22Rv1 (cell line): ENCODE measurements around the gene ERAP2.
A peak's percentile ranks its signal among the peaks of the same experiment; 100 is the strongest.

Source experiments
- H3K27ac ChIP-seq: fragments of 450-650 bp; 2 replicates; pipeline ENCODE4 v1.5.1; 2017
- ZFX ChIP-seq: fragments of 450-650 bp; IDR thresholded peaks from 2 replicates; pipeline ENCODE4 v1.6.1; 2017; ENCODE audit warnings: antibody characterized with exemption, borderline replicate concordance
- TF ChIP-seq, protein P1 (sequence below): fragments of 450-650 bp; IDR thresholded peaks from 2 replicates; pipeline ENCODE4 v1.5.1; 2017; ENCODE audit warnings: mild to moderate bottlenecking

Gene ERAP2

DNA sequence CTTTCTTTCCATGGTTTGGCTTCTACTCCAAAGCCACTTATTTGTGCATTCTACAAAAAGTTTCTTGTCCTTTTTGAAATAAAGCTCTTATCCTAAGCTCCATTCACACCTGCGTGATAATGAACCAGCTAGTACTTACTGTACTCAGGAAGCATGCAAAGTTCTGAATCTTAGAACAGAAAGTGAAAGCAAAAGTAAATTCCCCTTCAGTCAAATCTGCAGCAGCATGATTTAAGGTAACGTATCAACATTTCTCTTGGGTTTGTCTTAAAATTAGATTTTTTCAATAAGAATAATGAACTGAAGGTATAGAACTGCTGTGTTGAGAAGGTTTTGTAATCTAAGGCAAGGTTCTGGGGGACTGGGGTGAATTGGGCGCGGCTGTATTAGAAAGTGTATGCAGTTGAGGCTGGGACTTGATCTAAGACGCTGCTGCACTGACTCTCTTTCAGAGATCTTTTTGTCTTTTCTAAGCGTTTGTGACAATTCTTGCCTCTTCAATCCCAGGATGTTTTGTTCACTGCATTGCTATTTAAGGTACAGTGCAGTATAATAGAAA, at the start of gene ERAP2:
Gene ERAP2 (plus strand): TSS at position 209 of the 559 bp plus-strand sequence. CDS start 3,186 bp downstream, outside the sequence.
- peak within 1 kb of the TSS; percentile 55 for H3K27ac ChIP-seq
- TF ChIP-seq, protein P1, sequence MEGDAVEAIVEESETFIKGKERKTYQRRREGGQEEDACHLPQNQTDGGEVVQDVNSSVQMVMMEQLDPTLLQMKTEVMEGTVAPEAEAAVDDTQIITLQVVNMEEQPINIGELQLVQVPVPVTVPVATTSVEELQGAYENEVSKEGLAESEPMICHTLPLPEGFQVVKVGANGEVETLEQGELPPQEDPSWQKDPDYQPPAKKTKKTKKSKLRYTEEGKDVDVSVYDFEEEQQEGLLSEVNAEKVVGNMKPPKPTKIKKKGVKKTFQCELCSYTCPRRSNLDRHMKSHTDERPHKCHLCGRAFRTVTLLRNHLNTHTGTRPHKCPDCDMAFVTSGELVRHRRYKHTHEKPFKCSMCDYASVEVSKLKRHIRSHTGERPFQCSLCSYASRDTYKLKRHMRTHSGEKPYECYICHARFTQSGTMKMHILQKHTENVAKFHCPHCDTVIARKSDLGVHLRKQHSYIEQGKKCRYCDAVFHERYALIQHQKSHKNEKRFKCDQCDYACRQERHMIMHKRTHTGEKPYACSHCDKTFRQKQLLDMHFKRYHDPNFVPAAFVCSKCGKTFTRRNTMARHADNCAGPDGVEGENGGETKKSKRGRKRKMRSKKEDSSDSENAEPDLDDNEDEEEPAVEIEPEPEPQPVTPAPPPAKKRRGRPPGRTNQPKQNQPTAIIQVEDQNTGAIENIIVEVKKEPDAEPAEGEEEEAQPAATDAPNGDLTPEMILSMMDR = no peak
- no peak for TF ChIP-seq ZFX

DNA sequence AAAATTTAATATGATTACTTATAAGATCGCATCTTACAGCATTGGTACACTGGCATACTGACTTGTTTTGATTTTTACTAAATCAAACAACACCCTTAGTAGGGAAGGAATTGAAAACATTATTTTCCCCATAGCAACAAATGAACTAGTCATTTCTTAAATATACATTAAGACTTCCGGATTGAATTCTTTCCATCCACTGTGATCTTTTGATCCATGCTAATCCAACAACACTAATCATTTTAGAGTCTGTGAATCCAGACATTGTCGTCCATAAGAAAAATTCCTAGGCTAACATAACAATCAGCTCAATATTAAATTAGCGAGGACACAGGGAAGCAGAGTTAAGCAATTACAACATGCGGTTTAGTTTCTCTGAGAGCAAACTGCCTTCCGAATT, 47.0 kb upstream of the ERAP2 start:
- no peak overlapping the region for H3K27ac ChIP-seq
- TF ChIP-seq, protein P1 = no peak
- no peak for TF ChIP-seq ZFX

DNA sequence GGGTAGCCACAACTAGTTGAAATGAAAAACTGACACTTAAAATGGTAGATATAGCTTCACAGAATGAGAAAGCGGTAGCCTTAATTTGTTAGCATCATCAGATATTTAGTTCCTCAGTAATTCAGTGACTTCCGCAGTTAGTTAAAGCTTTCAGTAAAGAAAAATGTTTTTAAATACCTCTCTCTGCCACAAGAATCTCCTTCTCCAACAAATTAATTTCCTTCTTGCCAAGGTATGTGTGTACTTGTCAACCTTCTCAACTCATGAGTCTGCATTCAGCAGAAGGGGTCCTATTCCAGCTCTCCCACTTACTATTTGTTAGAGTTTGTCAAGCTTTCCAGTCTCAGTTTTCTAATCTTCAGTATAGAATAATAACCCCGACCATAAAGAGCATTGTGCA, 42.3 kb upstream of the ERAP2 start:
- TF ChIP-seq, protein P1 = no peak
- TF ChIP-seq ZFX = no peak
- no peak overlapping the region for H3K27ac ChIP-seq

GRCh38 chr5:96835791-96836191, 40.5 kb upstream of the ERAP2 start:
- TF ChIP-seq, protein P1 = no peak
- TF ChIP-seq ZFX = no peak
- no peak overlapping the region for H3K27ac ChIP-seq

DNA sequence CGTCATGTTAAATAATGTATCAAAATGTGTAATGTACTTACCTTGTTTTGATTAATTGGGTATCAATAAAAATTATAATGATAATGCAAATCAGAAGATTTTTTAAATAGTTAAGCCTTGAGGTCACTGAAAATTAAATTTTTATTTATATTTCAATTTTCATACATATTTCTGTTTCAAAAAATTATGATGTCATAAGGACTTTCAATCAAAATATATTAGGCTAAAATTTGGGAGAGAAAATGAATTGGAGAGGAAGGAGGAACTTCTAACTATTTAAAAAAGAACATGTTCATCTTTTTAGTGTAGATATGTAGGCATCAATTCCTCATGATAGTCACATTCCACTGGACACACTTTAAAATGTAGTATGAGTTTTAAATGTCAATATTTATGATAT, 39.5 kb upstream of the ERAP2 start:
- no peak for TF ChIP-seq ZFX

GRCh38 chr5:96837303-96837702, 39.0 kb upstream of the ERAP2 start:
- no peak for TF ChIP-seq ZFX
- TF ChIP-seq, protein P1 = no peak
- H3K27ac ChIP-seq = no peak overlapping the region

More for the DNA sequence above, 39.5 kb upstream of the ERAP2 start:
- no peak overlapping the region for H3K27ac ChIP-seq

DNA sequence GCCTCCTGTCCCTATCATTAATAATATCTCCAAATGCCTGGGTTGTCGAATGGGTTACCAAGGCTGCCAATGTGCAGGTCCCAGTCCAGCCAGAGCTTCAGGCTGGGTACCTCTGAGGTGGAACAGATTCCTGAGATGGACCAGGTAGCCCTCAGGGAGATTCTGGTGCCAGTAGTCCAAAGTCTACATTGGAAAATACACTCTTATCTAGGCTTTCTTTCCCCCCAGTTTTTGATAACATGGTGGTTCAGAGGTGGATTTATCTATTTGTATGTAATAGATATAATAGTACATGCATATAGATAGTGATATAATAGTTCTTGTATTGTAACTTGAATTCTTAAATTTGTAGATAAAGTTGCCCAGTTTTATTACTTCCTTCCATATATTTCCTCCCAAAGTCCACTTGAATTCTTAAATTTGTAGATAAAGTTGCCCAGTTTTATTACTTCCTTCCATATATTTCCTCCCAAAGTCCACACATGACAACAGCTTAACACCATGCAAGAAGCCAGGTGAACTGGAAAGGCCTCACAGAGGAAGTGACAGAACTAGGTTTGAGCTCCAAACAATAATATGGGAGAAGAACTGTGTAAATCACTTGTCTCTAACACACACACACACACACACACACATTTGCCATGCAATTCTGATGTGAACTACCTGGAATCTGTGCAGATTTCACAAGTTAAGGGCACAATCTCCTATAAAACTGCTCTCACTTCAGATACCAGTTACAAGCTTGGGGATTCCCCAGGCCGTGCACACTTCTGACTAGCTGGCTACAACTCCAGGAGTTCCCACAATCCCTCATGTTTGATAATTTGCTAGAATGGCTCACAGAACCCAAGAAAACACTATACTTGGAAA, 37.9 kb upstream of the ERAP2 start:
- TF ChIP-seq, protein P1 = no peak
- no peak for TF ChIP-seq ZFX
- H3K27ac ChIP-seq = no peak overlapping the region
